Hematopoietic multipotent progenitor cell treated with erythropoietin and hydrocortisone succinate and interleukin-3 and kit ligand, for 17 days (in vitro differentiated cells): ENCODE data around the gene ZCCHC10.
"Not testable (repeated sequence)": the region's sequence is repeated elsewhere in the genome, so short reads cannot be mapped to it uniquely, and the experiment has no call there.

Experiments used
- DNase-seq: peaks from one replicate; pipeline ENCODE4 v3.0.0-alpha.2; 2015; ENCODE audit warnings: low spot score

The ZCCHC10 gene

GRCh38 chr5:133041910-133042309 is 15.6 kb upstream of the ZCCHC10 start:
- no peak for DNase-seq

GRCh38 chr5:133041157-133041784 is 14.9 kb upstream of the ZCCHC10 start:
- DNase-seq, result no peak

DNA sequence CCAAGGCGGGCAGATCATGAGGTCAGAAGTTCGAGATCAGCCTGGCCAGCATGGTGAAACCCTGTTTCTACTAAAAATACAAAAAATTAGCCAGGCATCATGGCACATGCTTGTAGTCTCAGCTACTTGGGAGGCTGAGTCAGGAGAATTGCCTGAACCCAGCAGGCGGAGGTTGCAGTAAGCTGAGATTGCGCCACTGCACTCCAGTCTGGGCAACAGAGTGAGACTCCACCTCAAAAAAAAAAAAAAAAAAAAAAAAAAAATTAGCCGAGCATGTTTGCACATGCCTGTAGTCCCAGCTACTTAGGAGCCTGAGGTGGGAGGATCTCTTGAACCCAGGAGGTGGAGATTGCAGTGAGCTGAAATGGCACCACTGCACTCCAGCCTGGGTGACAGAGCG is 10.3 kb upstream of the ZCCHC10 start:
- not testable (repeated sequence) for DNase-seq

DNA sequence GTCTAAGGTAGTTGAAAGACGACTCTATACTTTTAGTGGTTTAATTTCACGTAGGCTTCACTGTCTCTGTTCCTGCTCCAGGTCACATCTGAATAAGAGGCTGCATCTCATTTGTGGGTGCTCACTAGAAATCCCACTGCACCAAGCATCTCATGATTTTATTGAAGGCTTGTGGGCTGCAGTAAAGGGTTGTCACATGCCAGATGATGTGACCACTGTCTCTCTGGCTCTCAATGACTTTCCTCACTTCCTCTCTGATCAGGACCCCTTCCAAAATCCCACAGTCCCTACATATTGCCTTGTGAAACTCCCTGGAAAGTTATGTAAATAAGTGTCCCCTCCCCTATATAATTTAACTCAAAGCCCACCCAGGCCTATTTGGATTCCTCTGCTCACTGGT is 8.9 kb upstream of the ZCCHC10 start:
- no peak for DNase-seq

DNA sequence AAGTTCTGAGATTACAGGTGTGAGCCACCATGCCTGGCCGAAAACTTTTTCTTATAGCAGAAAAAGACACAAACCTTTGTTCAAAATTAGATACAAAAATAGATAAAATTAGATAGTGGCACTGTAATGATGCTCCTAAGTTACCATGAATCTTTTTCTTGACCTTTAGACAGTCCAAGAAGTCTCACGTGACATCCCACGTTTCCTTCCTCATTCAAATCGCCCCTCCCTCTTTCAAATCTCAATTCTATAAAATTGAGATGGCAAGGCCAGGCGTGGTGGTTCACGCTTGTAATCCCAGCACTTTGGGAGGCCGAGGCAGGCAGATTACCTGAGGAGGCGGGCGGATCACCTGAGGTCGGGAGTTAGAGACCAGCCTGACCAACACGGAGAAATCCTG is 7.7 kb upstream of the ZCCHC10 start:
- no peak for DNase-seq

DNA sequence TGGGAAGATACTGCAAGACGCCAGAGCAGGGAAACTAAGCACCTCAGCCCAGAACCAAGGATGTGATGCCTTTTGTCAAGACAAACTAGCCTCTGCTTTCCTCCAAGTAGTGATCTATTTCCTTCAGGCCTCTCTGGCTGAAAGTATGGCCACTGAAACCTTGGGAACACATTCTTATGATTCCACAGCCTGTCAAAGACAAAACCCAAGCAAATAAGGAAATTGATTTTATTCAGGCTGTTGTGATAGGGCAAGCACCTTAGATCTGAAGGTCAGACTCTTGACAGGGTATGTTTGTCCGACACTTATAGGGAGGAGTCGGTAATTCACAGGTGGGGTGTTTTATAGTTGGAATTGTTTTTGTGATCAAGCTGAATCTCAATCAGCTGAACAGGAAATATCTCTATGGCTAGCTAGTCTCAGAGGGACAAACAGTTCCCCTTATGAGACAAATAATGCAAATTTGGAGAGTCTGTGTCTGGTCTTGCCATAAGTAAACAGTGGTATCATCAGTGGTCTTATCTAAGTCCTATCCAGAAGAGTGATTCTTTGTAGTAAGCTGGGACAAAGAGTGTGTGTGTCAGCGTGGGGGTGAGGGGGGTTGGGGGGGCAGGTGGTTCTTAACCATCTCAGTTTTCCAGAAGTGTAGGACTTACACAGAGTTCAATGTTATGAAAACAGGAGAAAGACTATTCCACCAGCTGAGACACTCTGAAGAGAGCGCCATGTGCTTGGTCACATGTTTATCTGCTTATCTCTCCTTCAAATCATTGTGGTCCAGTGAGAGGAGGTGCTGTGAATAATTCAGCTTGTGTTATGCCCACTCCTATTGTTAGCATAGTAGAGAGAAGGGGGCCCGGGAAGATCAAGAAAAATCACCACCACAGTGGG is 6.7 kb upstream of the ZCCHC10 start:
- no peak for DNase-seq

DNA sequence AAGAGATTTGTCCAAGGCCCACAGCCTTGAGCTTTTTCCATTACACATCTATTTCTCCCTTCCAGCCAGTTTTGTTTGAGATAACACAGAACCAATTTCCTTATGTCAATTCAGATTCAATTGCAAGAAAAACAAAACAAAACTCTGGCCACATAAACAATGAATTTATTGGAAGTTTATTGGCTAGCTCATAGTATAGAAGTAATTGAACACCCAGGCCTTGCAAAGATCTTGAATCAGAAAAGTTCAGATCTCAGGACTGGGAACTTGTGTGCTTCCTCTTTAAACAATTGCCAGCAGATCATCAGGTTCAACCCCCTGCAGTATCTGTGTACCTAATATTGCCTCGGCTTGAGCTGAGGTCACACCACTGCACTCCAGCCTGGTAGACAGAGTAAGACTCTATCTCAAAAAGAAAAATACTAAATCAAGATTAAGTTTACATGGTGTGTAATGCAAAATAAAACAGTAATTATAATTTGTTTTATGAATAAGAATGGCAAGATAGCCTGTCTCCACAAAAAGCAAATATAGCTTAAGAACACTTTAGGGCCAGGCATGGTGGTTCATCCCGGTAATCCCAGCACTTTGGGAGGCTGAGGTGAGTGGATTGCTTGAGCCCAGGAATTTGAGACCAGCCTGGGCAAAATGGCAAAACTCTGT is 4.1 kb upstream of the ZCCHC10 start:
- no peak for DNase-seq

DNA sequence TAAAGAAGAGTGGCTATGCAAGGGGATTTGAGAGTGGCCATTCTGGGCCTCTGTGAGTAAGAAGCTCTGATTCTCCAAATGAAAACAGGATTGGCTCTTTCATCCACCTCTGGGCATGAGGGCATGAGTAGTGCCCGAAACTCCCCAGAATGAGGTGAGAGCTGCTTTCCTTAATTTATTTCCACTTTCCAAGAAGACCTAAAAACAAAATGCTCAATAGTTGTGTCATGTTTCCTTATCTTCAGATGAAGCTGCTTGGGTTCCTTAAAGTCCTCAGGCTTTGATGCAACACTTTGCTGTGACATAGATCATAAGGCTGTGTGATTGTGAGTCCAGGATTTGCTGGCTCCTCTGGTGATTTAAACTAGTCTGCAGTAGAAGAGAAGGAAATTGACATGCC is 3.1 kb upstream of the ZCCHC10 start:
- no peak for DNase-seq

DNA sequence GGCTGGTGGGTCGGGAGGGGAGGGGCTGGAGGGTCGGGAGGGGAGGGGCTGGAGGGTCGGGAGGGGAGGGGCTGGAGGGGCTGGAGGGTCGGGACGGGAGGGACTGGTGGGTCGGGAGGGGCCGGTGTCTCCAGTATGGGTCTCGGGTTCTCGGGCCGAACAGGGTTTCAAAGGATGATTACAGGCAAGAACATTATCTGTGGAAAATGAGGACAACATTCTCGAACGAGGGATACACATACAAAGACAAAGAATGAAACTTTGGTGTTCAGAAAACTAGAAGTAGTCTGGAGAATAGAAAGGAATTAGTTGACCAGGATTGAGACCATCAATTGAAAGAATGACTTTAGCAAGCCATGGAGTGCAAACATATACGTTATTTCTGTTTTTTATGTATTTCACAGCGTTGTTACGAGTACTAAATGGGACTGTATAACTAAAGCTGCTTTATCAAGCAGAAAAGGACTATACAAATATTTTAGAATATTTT is 360 bp upstream of the ZCCHC10 start:
- DNase-seq, result no peak

DNA sequence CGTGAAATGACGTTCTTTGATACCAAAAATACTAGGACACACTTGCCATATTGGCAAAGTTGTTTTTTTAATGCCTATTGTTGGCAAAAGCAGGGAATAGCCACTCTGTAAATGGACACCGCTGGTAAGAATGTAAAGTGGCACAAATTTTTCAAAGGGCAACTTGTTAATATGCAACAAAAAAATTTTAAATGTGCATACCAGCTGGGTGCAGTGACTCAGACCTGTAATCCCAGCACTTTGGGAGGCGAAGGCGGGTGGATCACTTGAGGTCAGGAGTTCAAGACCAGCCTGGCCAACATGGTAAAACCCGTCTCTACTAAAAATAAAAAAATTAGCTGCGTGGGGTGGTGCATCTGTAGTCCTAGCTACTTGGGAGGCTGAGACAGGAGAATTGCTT is 6.9 kb downstream of the ZCCHC10 start:
- not testable (repeated sequence) for DNase-seq

DNA sequence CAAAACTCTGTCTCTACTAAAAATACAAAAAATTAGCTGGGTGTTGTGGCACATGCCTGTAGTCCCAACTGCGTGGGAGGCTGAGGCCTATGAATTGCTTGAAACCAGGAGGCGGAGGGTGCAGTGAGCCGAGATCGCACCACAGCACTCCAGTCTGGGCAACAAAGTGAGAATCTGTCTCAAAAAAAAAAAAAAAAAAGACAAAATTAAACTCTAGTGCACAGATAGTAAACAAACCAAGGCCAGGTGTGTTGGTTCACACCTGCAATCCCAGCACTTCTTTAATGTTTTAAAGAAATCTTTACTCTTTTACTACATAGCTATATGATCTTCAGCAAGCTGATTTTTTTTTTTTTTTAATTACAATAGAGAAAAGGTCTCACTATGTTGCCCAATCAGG is 8.4 kb downstream of the ZCCHC10 start:
- no peak for DNase-seq

- DNase-seq, result no peak
Measured at GRCh38 chr5:133015466-133015865, 10.9 kb downstream of the ZCCHC10 start.

DNA sequence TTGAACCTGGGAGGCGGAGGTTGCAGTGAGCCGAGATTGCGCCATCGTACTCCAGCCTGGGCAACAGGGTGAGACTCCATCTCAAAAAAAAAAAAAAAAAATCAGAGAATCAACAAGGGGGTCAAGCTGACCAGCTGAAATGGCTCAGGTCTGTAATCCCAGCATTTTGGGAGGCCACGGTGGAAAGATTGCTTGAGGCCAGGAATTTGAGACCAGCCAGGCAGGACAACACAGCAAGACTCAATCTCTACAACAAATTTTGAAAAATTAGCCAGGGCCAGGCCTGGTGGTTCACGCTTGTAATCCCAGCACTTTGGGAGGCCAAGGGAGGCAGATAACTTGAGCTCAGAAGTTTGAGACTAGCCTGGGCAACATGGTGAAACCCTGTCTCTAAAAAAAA is 17.9 kb downstream of the ZCCHC10 start:
- DNase-seq, result not testable (repeated sequence)

DNA sequence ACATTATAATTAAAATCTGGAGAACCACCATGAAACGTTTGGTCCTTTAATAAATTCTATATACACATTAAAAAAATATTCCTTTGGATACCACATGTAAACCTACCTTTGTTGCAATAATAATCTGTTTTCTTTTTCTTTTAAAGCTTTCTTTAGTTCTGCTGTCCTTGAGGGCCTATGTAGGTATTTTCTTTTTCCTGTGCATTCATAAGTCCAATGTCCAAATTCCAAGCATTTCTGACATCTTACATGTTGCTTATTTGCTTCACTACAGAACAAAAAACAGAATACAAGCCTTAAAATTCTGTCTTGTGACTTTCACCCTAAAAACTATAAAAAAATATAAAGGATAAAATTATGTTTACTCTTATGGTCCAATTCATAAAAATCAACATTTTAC is 19.7 kb downstream of the ZCCHC10 start:
- no peak for DNase-seq

GRCh38 chr5:132999246-132999645 is 27.1 kb downstream of the ZCCHC10 start:
- DNase-seq, result no peak

DNA sequence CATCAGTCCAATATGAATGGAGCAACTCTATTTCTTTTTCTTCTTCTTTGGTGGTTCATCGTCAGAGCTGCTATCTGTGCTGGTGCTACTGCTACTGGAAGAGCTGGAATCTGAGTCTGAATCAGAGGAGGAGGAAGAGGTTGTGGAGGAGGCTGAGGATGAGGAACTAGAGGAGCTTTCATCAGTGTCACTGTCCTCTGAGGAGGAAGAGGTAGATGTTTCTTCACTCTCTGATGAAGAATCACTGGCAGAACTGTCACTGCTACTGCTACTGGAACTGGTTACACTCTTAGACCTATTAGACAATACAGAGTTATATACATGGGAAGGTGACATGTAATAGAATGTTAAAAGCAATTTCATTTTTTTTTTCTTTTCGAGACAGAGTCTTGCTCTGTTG is 27.8 kb downstream of the ZCCHC10 start:
- DNase-seq, result no peak

DNA sequence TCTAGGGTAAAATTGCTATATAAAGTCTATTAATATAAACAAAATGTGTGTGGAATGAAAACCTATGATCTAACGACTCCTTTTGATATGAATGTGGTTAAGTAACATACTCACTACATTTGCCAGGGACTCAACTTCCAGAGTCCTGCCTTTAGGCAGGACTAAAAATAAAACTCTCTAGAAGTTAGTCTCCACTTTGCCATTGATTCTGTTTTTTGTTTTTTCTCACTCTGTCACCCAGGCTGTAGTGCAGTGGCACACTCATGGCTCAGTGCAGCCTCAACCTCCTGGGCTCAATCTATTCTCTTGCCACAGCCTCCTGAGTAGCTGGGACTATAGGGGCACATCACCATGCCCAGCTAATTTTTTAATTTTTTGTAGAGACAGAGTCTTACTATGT is 30.0 kb downstream of the ZCCHC10 start:
- DNase-seq, result no peak

DNA sequence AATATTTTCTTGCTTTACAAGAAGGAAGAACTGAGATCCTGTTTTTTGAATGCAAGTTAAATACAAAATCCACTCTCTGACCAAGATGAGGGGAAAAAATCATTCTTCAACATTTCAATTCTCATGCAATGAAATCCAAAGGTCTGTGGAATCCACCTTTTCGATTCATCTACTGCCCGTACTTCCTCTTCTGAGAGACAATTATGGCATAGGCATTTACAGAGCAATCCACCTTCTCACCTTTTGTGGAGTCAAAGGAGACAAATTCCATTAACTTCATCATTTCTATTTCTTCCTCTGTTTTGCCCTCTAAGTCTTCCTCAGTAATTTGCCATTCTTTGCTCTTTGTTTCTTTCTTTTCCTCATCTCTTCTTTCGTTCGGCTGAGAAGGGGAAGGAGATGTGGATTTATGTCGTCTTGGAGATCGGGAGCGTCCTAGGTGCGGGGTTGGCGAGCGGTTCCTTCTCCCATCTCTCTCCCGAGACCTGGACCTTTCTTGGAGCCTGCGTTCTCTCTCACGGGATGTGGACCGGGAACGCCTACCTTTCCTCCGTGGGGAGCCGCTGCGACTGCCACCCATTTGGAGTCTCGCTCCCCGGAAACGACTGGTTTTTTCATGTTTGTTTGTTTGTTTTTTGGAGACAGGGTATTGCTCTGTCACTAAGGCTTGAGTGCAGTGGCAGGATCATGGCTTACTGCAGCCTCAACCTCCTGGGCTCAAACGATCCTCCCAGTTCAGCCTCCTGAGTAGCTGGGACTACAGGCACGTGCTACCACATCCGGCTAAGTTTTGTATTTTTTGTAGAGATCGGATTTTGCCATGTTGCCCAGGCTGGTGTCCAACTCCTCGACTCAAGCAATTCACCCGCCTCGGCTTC is 38.6 kb downstream of the ZCCHC10 start:
- DNase-seq, result no peak

GRCh38 chr5:132982971-132983370 is 43.4 kb downstream of the ZCCHC10 start:
- not testable (repeated sequence) for DNase-seq

DNA sequence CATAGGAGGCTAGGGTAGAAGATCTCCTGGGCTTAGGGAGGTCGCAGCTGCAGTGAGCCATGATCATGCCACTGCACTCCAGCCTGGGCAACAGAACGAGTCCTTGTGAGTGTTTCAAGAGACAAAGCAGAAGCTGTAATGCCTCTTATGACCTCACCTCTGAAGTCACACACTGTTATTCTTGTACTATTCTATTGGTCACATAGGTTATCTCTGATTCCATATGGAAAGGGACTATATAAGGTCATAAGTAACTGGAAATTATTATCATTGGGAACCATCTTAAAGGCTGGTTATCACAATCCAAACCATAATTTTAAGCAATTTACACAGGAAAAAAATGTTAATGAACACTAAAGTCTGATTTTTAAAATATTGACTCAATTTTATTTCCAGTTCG is 45.1 kb downstream of the ZCCHC10 start:
- DNase-seq, result no peak

DNA sequence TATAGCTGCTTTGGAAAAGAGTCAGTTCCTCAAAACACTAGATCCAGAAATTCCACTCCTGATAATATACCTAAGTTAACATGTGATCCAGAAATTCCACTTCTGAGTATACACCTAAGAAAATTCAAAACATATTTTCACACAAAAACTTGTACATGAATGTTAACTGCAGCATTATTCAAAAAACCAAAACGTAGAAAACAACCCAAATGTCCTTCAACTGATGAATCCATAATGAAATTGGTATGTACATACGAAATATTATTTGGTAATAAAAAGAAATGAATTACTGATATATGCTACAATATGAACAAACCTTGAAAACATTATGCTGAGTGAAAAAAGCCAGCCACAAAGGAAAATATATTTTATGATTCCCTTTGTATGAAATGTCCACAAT is 46.4 kb downstream of the ZCCHC10 start:
- no peak for DNase-seq

DNA sequence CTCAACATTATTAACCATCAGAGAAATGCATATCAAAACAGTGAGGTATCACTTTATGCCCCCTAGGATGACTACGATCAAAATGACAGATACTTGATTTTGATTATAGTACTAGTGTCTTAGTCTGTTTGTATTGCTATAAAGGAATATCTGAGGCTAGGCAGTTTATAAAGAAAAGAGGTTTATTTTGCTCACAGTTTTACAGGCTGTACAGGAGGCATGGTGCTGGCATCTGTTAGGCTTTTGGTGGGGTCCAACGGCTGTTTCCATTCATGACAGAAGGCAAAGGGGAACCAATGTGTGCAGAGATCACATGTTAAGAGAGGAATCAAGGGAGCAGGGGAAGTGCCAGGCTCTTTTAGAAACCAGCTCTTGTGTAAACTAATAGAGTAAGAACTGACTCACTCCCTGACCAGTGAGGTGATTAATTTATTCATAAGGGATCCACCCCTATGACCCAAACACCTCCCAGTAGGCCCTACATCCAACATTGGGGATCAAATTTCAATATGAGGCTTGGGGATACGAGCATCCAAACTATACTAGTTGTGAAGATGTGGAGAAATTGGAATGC is 46.9 kb downstream of the ZCCHC10 start:
- no peak for DNase-seq
